ENCODE results near the gene TMEM132A.

Gene TMEM132A, protein sequence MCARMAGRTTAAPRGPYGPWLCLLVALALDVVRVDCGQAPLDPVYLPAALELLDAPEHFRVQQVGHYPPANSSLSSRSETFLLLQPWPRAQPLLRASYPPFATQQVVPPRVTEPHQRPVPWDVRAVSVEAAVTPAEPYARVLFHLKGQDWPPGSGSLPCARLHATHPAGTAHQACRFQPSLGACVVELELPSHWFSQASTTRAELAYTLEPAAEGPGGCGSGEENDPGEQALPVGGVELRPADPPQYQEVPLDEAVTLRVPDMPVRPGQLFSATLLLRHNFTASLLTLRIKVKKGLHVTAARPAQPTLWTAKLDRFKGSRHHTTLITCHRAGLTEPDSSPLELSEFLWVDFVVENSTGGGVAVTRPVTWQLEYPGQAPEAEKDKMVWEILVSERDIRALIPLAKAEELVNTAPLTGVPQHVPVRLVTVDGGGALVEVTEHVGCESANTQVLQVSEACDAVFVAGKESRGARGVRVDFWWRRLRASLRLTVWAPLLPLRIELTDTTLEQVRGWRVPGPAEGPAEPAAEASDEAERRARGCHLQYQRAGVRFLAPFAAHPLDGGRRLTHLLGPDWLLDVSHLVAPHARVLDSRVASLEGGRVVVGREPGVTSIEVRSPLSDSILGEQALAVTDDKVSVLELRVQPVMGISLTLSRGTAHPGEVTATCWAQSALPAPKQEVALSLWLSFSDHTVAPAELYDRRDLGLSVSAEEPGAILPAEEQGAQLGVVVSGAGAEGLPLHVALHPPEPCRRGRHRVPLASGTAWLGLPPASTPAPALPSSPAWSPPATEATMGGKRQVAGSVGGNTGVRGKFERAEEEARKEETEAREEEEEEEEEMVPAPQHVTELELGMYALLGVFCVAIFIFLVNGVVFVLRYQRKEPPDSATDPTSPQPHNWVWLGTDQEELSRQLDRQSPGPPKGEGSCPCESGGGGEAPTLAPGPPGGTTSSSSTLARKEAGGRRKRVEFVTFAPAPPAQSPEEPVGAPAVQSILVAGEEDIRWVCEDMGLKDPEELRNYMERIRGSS

DNA sequence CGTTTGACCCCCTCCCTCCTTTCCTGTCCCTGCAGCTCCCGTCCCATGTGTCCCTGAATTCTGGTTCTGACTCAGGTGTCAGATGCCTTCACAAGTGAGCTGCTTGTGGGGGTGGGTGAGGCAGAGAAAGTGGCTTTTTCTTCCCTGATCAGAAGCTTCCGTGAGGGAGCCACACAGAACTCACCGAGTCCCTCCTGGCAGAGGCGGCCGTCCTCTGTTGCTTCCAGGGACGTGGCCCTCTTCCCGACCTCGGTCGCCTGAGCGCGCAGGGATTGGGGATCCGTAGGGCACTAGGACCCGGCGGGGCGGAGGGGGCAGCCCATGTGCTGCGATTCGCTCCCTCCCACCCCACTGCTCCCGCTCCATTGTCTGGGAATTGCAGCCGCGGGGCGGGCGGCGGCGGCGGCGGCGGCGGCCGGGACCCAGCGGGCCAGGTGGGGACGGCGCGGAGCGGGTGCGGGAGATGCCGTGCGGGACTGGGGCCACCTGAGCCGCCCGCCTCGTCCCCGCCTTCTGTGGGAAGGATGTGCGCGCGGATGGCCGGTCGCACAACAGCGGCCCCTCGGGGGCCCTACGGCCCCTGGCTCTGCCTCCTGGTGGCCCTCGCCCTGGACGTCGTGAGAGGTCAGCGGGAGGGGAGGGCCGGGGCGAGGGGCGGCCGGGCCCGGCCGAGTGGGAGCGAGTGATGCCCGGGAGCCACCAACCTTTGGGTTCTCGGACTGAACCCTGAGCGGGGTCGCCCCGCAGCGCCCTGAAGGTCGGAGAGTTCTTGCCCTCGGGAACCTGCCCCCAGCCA is at the start of gene TMEM132A:
Gene TMEM132A, plus strand, starts transcription at position 351 of the 796 bp plus-strand sequence. Its CDS starts 174 bp downstream, at position 525.
- DNase-seq: peak; percentile 92

DNA sequence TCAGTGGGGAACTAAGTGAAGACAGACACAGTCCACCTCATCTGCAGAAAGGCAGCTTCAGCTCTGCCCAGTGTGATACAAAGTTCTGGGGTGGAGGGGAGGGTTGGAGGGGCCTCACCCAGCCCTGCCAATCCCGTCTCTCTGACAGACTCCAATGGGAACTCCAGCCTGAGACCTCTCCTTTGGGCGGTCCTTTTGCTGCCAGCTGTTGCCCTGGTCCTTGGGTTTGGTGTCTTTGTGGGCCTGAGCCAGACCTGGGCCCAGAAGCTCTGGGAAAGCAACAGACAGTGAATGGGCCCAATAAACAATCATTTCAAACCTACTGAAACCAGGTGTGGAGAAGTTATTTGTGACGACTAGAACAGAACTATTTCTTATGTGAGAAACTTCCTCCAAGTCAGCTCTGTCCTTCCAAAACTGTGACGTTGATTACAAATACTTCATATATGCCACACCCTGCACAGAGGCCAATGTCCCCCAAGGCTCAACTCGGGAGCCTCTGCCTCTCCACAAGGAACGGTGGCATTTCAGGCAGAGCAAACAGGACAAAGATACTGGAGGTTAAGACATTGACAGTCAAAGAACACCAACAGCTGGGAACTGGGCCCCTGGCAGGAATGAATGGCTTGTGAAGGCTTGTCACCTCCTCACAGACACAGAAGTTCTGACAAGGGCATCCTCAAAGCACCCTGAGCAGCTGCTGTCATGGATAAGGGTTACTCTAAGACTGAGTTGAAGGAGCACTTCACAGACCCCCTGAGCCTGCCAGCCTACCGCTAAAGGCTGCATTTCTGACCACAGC is 48.7 kb upstream of the TMEM132A start:
- DNase-seq: no peak

- DNase-seq: no peak
Observed at GRCh38 chr11:60876168-60876485, 48.1 kb upstream of the TMEM132A start.

- no peak for DNase-seq
Observed at GRCh38 chr11:60878245-60879101, 45.8 kb upstream of the TMEM132A start.

DNA sequence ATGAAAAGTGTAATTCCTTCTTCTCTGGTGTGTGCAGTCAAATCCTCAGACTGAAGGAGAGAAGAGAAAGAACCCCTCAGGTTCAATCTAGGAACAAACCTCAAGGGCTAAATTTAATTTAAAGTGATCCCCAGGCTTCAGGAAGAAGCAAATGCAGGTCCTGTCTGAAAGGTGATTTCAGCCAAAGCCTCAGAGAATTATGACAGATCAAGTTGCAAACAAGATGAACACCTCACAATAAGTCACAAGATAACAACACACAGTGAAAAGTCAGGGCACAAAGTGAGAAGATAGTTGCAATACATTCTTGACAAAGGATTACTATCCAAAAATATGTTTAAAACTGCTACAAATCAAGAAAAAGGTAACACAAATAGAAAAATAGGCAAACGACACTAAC is 45.2 kb upstream of the TMEM132A start:
- no peak for DNase-seq

GRCh38 chr11:60879971-60880588 is 44.2 kb upstream of the TMEM132A start:
- no peak for DNase-seq

- DNase-seq: no peak
Observed at GRCh38 chr11:60880643-60881282, 43.5 kb upstream of the TMEM132A start.

DNA sequence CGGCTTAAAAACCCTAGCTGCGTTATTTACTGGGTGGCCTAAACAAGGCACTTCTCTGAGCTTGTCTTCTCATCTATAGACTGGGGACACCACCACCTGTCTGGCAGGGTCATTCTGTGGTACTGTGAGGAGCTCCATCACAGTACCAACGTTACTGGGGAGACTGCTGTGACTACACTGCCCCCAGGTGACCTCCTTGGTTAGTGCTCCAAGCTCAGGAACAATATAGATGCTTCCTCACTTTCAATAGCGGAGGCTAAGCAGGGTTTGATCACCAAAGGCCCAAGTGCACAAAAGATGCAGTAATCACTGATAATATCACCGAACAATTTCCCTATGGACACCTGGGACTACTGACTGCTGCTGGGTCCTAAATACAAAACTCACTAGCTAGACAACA is 36.7 kb upstream of the TMEM132A start:
- peak; percentile 57 for DNase-seq

- DNase-seq: no peak
Observed at GRCh38 chr11:60889869-60890311, 34.4 kb upstream of the TMEM132A start.

DNA sequence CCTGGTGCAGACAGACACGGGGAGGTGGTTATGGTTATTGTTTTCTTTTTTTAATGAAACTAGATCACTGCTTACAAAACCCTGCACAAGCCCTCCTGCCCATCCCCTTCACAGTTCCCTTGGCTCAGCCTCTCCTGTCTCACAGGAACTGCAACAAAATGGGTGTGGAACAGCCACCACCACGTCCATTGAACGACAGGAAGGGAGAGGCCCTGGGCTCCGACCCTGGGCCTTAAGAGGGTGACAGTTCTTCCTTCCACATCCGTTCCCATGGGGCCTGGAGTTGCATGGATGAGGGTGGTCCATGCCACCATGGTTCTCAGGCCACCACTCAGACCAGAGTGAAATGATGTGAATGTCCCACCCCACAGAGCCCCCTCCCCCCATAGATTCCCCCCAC is 33.6 kb upstream of the TMEM132A start:
- DNase-seq: no peak

DNA sequence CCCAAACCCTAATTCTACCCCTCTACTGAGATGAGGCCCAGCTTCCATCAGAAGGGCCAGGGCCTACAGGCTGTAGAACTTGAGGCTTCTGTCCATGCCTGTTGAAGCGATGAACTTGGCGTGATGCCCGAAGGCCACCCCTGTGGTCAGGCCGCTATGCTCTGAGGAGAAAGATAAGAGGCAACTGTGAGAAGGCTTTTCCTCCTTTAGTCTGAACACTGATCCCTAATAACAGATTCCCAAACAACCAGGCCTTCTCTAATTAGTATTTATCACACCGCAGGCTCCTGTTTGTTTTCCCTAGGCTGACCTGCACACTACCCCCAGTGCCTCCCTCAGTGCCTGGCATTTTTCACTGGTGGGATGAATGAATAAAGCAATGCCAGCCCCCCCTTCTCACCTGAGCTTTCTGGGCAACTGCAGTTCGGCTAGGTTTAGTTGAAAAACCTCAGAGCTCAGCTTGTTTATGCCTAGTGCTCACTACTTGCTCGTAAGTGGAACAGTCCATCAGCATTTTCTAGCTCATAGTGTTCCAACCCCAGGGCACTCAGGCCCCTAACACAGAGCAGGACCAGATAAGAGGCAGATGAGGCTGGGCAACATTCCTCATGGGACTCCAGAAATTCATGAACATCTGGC is 33.0 kb upstream of the TMEM132A start:
- no peak for DNase-seq

DNA sequence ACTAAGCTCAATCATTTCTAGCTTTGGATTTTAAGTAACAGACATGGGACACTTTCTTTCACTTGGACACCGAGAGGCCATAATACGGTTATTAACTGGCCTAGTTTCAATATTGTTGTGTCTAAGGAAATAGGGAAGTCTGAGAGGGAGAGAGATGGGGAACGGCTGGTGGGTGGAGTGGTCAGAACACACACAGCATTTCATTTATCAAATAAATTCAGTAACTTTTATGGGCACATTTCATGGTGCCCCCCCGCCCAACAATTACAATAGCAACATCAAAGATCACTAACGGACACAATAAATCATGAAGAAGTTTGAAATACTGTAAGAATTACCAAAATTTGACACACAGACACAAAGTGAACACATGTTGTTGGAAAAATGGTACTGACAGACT is 28.6 kb upstream of the TMEM132A start:
- DNase-seq: no peak

DNA sequence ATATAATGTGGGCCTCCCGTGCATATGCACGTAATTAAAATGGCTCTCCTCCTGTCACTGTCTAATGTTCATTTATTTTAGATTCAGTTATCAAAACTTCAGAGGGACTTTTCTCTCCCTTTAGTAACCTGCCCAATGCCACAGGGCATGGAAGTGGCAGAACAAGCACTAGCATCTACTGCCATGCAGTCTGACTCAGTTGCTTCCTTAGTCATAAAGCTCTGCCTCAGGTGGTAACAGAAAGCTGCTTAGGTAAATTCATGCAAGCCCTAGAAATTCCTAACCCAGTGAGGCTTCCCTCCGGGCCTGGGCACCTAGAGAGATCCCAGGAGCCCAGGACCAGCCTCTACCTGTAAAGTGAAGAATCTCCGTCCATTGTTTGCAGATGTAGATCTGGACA is 26.8 kb upstream of the TMEM132A start:
- DNase-seq: no peak

GRCh38 chr11:60899046-60899936 is 25.0 kb upstream of the TMEM132A start:
- peak; percentile 89 for DNase-seq

GRCh38 chr11:60899977-60900376 is 24.3 kb upstream of the TMEM132A start:
- DNase-seq: no peak

DNA sequence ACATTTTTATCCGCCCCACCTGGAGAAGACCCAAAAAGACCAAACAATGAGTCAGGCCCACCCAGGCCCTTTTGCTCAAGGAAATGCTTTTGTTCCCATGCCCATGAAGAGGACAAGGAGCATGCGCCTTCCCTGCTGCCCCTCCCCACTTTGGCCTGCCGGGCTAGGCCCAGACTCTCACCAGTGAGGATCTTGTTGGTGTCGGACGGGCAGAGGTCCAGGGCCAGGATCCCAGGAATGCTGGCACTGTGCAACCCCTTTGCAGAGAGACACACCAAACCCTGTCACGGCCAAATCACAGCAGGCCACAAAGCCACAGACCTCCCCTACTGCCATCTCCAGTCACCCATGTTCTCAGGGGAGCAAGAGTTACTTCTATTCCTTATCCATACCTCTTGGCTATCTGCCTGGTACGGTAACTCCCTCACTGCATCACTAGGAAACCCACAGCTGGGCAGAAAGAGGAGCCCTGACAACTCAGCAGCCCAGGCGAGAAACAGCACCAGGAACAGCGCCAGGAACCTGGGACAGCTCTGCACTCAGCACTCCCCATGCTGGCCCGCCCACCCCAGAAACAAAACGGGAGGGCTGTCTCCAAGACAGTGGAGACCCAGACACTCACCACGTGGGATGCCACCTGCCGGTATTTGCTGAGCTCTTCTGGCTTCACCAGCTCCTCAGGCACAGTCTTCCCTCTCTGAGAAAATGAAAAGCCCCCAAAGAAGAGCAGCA is 23.4 kb upstream of the TMEM132A start:
- DNase-seq: no peak

DNA sequence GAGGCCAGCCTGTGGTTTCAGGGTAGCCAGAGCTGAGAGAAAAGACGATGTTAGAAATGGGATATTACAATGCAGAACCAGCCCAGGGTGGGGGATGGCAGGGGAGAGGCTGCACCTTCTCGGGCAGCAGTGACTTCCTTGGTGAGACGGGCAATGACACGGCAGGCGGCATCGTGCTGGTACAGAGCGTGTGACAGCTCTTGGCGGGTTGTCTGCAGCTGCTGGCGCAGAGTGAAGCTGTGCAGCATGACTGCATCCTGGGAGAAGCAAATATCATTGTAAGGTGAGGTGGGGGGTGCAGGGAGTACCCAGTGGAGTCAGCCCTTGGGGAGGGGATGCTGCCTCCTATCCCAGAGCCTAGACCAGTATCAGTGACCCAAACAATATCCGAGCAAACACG is 21.6 kb upstream of the TMEM132A start:
- no peak for DNase-seq

DNA sequence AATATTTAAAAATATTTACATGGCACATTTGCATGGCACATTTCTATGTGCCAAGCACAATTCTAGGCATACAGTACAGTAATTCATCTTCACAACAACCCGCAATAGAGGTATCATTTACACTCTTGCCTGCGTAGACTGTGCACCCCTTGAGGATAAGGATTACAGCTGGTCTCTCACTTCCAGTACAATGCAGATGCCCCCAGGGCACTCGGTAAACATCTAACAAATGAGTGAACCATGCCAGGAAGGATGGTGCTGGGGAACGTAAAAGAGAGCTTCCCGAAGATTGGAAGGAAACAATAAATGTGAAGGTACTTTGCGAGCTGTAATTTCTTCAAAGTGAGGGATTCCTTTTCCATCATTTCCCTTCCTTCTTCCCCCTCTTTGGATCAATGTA is 19.2 kb upstream of the TMEM132A start:
- no peak for DNase-seq
